AG04450 (cell line): ENCODE data around the gene PCNA. TPM values are rescaled to one million over a fixed set of nuclear protein-coding genes. Genes with fewer than 3 reads are reported as not detected.
A peak's percentile ranks its signal among the peaks of the same experiment; 100 is the strongest.

Experiments
- CTCF ChIA-PET: fragments of 300-600, 350-600 bp; formaldehyde crosslinking; extraction: SDS; loops from one replicate; lab custom pipeline; 2022; ENCODE audit warnings: antibody characterized with exemption, inconsistent platforms; lab: Charles Lee
- POLR2A ChIA-PET: fragments of 350-600 bp; formaldehyde crosslinking; extraction: SDS; loops from one replicate; lab custom pipeline; 2021; ENCODE audit warnings: antibody characterized with exemption, inconsistent platforms; lab: Yijun Ruan, JAX
- DNase-seq: peaks from one replicate; pipeline ENCODE4 v3.0.0-alpha.2; 2011; ENCODE audit warnings: low read depth, low spot score
- H3K27ac ChIP-seq: one replicate; pipeline ENCODE4 v1.5.1; 2012; ENCODE audit warnings: low read depth, low read length, control low read depth
- H3K27me3 ChIP-seq: one replicate; pipeline ENCODE4 v1.6.0; 2012; ENCODE audit warnings: low read length; ENCODE audit not compliant: control insufficient read depth, insufficient read depth
- H3K4me3 ChIP-seq: 2 replicates; pipeline ENCODE4 v1.5.1; 2011; ENCODE audit warnings: mild to moderate bottlenecking, low read depth, low read length, control low read depth
- H3K9me3 ChIP-seq: 2 replicates; pipeline ENCODE4 v1.5.1; 2012; ENCODE audit warnings: low read length; ENCODE audit not compliant: control insufficient read depth, insufficient read depth
- polyA plus RNA-seq: library from polyadenylated mRNA; depleted of rRNA; stranded (reverse); fragments of >200 nt; gene quantifications from 2 replicates; pipeline ENCODE4 v1.2.3, GENCODE V29; 2011
- TF ChIP-seq, protein P1 (sequence below): IDR thresholded peaks from 2 replicates; pipeline ENCODE4 v1.5.1; 2011; ENCODE audit warnings: low read depth, low read length, control low read depth, inconsistent platforms

PCNA gene
- polyA plus RNA-seq, 1 experiment: 134 TPM

- DNase-seq: no peak
- H3K27ac ChIP-seq: no peak overlapping the region
- CTCF ChIA-PET: no interaction called here
- POLR2A ChIA-PET: interaction anchor here (0.6 to 1.2 kb wide), 3 partner anchors 31 to 79 kb away, joined by 3 to 5 read pairs (median 3); no protein-coding TSS in a partner anchor
- TF ChIP-seq, protein P1, sequence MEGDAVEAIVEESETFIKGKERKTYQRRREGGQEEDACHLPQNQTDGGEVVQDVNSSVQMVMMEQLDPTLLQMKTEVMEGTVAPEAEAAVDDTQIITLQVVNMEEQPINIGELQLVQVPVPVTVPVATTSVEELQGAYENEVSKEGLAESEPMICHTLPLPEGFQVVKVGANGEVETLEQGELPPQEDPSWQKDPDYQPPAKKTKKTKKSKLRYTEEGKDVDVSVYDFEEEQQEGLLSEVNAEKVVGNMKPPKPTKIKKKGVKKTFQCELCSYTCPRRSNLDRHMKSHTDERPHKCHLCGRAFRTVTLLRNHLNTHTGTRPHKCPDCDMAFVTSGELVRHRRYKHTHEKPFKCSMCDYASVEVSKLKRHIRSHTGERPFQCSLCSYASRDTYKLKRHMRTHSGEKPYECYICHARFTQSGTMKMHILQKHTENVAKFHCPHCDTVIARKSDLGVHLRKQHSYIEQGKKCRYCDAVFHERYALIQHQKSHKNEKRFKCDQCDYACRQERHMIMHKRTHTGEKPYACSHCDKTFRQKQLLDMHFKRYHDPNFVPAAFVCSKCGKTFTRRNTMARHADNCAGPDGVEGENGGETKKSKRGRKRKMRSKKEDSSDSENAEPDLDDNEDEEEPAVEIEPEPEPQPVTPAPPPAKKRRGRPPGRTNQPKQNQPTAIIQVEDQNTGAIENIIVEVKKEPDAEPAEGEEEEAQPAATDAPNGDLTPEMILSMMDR: no peak
- peak overlapping the region; percentile 98 for H3K4me3 ChIP-seq
- no peaks in the 10 kb centered on the region for H3K27me3 ChIP-seq
- peaks cover 3% of the 10 kb centered on the region; the same call in 1 of the 2 replicates for H3K9me3 ChIP-seq
These were observed 669 bp downstream of the PCNA start for GRCh38 chr20:5119143-5119434.

DNA sequence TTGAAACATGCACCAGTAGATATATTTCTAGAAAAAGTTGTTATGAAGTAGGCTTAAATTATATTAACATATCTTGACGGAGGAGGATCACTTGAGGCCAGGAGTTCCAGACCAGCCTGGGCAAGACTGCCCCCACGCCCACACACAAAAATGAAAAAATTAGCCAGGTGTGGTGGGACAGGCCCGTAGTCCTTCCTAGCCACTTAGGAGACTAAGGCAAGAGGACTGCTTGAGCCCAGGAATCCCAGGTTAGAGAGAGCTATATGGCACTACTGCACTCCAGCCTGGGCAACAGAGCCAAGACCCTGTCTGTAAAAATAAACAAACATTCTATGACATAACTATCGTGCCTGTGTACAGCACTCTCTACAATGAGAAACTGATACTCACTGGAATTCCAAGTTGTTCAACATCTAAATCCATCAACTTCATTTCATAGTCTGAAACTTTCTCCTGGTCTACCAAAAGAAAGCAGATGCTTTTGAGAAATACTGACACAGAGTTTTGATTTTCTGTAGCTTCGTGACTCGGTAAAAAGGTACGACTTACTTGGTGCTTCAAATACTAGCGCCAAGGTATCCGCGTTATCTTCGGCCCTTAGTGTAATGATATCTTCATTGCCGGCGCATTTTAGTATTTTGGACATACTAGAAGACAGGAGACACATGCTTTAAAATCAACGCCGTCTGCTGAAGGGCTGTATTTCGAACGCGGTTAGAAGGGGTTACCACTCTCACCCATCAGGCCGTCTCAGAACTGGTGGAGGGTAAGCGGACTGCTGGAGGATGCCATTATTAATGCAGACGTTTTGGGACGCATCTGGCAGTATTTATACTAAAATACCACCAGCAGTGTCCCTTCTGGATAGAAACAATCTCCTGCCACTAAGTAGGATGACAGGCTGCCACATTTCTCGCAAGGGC lies 1.3 kb downstream of the PCNA start:
- Histone ChIP-seq H3K27me3 (no peaks in the 10 kb centered on the region), H3K27ac (no peak overlapping the region), H3K4me3 (peak overlapping the region; percentile 98), H3K9me3 (peaks cover 3% of the 10 kb centered on the region; the same call in 1 of the 2 replicates)
- CTCF ChIA-PET: no interaction called here
- TF ChIP-seq, protein P1: no peak
- no peak for DNase-seq
- POLR2A ChIA-PET: interaction anchor here (0.8 kb wide), 1 partner anchor 79 kb away, joined by 3 read pairs; no protein-coding TSS in a partner anchor

DNA sequence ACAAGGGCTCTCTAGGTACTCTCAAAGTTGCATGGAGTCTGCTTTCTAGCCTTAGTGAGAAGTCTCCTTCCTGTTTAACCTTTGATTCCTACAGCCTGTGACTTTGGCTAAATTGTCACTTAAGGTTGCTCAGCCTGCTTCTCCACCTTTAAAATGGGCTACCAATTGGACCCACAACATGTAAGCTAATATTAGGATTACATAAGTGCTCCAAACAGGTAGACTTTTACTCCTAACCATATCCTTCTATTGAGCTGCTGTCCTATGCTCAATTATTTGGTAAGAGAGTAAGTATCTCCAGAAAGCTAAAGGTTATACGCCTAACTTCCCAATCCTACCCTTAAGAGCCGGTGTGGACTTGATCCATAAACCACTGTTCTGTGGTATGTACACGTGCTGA lies 2.9 kb downstream of the PCNA start:
- CTCF ChIA-PET: interaction anchor here (1.1 kb wide), 1 partner anchor 16 kb away, joined by 4 read pairs; no protein-coding TSS in a partner anchor
- no peaks in the 10 kb centered on the region for H3K27me3 ChIP-seq
- no peak for DNase-seq
- no peak overlapping the region for H3K27ac ChIP-seq
- POLR2A ChIA-PET: no interaction called here
- peaks cover 3% of the 10 kb centered on the region; the same call in 1 of the 2 replicates for H3K9me3 ChIP-seq
- TF ChIP-seq, protein P1: no peak
- H3K4me3 ChIP-seq: no peak overlapping the region

- TF ChIP-seq, protein P1: no peak
- no peak for DNase-seq
- Histone ChIP-seq H3K27ac (no peak overlapping the region), H3K27me3 (no peaks in the 10 kb centered on the region), H3K4me3 (no peak overlapping the region), H3K9me3 (peaks cover under 1% of the 10 kb centered on the region; the same call in 1 of the 2 replicates)
- CTCF ChIA-PET: interaction anchor here (0.7 to 1.8 kb wide), 2 partner anchors 14 to 146 kb away, joined by 3 to 11 read pairs; no protein-coding TSS in a partner anchor
- POLR2A ChIA-PET: no interaction called here
These were observed 5.4 kb downstream of the PCNA start for GRCh38 chr20:5114403-5114802.

- Histone ChIP-seq H3K4me3 (peak overlapping the region; percentile 96), H3K27ac (peak overlapping the region; percentile 76), H3K9me3 (no peaks in the 10 kb centered on the region; the same call in 1 of the 2 replicates), H3K27me3 (no peaks in the 10 kb centered on the region)
- TF ChIP-seq, protein P1: no peak
- CTCF ChIA-PET: no interaction called here
- POLR2A ChIA-PET: no interaction called here
- no peak for DNase-seq
These were observed 6.2 kb downstream of the PCNA start for GRCh38 chr20:5113615-5113986.
